Measurements from ENCODE around the gene ENO1. TPM values are rescaled to one million over a fixed set of nuclear protein-coding genes. Genes with fewer than 3 reads are reported as not detected.

Gene ENO1
- total RNA-seq, 2 donors from 2014 or later = 570 to 767 TPM

GRCh38 chr1:8875216-8875861 lies 3.1 kb downstream of the ENO1 start:
- Histone ChIP-seq H3K27me3 (replicated peaks; ENCODE audit: insufficient read depth) (no peaks in the 10 kb centered on the region), H3K4me3 (peak overlapping the region; percentile 97), H3K27ac (peak overlapping the region; percentile 20 to 32), H3K9me3 (no peaks in the 10 kb centered on the region), H3K4me1 (ENCODE audit: control insufficient read depth in 1 of 2, low read depth in 2 of 2) (peaks cover 54 to 71% of the 10 kb centered on the region in 2 donors), H3K36me3 (peaks cover 33% of the 10 kb centered on the region)
- DNase-seq (ENCODE audit: low spot score) (no peak), ATAC-seq (ENCODE audit: insufficient number of reproducible peaks, low FRiP score, low read depth) (no peak)
- no peak for TF ChIP-seq CTCF (IDR thresholded peaks at IDR 0.05)

- TF ChIP-seq CTCF (IDR thresholded peaks at IDR 0.05) = no peak
- DNase-seq (ENCODE audit: low spot score) (no peak), ATAC-seq (ENCODE audit: insufficient number of reproducible peaks, low FRiP score, low read depth) (no peak)
- peak overlapping the region; percentile 20 to 75 for H3K27ac ChIP-seq
- H3K36me3 ChIP-seq = peaks cover 41% of the 10 kb centered on the region
- H3K9me3 ChIP-seq = no peaks in the 10 kb centered on the region
- peak overlapping the region; percentile 97 for H3K4me3 ChIP-seq
- peaks cover 46 to 62% of the 10 kb centered on the region in 2 donors for H3K4me1 ChIP-seq (ENCODE audit: control insufficient read depth in 1 of 2, low read depth in 2 of 2)
- H3K27me3 ChIP-seq (replicated peaks; ENCODE audit: insufficient read depth) = no peaks in the 10 kb centered on the region
Measured at GRCh38 chr1:8874230-8875201, 4.0 kb downstream of the ENO1 start.

DNA sequence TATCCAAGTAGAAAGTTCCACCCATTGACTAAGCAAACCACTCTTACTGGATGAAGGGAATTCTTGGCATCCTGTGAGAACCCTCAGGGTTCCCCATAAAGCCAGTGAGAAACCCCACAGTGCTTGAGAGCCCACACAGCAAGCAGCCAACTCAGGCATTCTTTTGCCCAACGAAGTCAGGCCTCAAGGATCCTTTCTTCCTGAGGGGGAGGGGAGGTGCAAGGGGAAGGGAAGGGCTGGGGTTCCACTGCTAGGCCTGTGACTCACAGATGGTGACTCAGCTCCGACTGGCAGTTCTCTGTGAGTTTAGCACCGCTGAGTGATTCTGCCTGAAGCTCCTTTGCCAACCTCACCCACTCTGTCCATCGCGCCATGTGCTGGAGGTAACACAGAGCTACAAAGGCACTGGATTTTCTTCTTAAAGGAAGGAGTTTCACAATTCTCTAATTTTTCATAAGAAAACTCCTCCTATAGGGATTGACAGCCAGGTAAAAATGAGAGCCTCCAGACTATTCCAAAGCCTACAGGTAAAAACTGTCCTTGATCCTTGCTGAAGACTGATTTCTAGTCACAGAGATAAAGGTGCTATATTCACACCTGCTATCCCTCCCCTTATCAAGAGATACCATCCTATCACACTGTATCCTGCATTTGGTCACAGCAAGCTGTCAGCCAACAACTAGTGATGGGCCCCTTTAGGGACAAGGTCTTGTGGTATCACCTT lies 4.8 kb downstream of the ENO1 start:
- TF ChIP-seq CTCF (IDR thresholded peaks at IDR 0.05) = no peak
- H3K36me3 ChIP-seq = peaks cover 49% of the 10 kb centered on the region
- H3K27me3 ChIP-seq (replicated peaks; ENCODE audit: insufficient read depth) = no peaks in the 10 kb centered on the region
- H3K27ac ChIP-seq = peak overlapping the region; percentile 6 to 75
- H3K9me3 ChIP-seq = no peaks in the 10 kb centered on the region
- H3K4me3 ChIP-seq = peak overlapping the region; percentile 34
- ATAC-seq (ENCODE audit: insufficient number of reproducible peaks, low FRiP score, low read depth) (peak; percentile 73), DNase-seq (ENCODE audit: low spot score) (peak; percentile 95)
- peaks cover 43 to 57% of the 10 kb centered on the region in 2 donors for H3K4me1 ChIP-seq (ENCODE audit: control insufficient read depth in 1 of 2, low read depth in 2 of 2)

DNA sequence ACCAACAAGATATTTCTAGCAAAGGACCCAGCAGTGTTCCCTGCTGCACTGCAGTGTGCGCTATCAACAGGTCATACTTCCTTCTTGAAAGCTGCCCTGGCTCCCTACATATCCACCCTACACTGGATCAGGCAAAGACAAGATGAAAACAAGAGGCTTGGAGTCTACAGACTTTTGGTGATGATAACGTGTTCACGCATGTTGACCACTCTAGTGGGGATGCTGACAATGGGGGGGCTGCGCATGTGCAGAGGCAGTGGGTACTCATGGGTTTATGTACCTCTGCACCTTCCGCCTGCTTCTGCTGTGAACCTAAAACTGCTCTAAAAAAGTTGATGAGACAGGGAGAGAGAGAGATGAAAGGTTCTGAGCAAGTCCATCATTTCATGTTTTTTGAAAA lies 5.5 kb downstream of the ENO1 start:
- DNase-seq (ENCODE audit: low spot score) (no peak), ATAC-seq (ENCODE audit: insufficient number of reproducible peaks, low FRiP score, low read depth) (no peak)
- Histone ChIP-seq H3K36me3 (peaks cover 50% of the 10 kb centered on the region), H3K27me3 (replicated peaks; ENCODE audit: insufficient read depth) (no peaks in the 10 kb centered on the region), H3K9me3 (no peaks in the 10 kb centered on the region), H3K4me1 (ENCODE audit: control insufficient read depth in 1 of 2, low read depth in 2 of 2) (peaks cover 43 to 57% of the 10 kb centered on the region in 2 donors), H3K4me3 (peak overlapping the region; percentile 34), H3K27ac (peak overlapping the region in 1 of 2 donors; percentile 75)
- no peak for TF ChIP-seq CTCF (IDR thresholded peaks at IDR 0.05)
